GM04503 (cell line): ENCODE results near the gene ZNF385C.

Source experiments
- DNase-seq: peaks from one replicate; pipeline ENCODE4 v3.0.0-alpha.2; 2012; ENCODE audit warnings: low read depth

Gene ZNF385C

GRCh38 chr17:42125565-42125964 is 27.3 kb upstream of the ZNF385C start:
- no peak for DNase-seq

GRCh38 chr17:42124256-42124655 is 26.0 kb upstream of the ZNF385C start:
- no peak for DNase-seq

- DNase-seq: no peak
Observed at GRCh38 chr17:42122371-42123303, 24.4 kb upstream of the ZNF385C start, which contains the start of gene HSPB9. Gene HSPB9, plus strand, starts transcription at chr17:42122804. Its CDS starts 47 bp downstream, at chr17:42122851.

GRCh38 chr17:42120770-42121769 is 22.8 kb upstream of the ZNF385C start, which contains the start of gene KAT2A:
Gene KAT2A, minus strand, starts transcription at chr17:42121367. Its CDS starts 63 bp downstream, at chr17:42121304.
- no peak for DNase-seq

- no peak for DNase-seq
Observed at GRCh38 chr17:42120161-42120769, 22.0 kb upstream of the ZNF385C start.

- DNase-seq: no peak
Observed at GRCh38 chr17:42119301-42119700, 21.0 kb upstream of the ZNF385C start.

- no peak for DNase-seq
Observed at GRCh38 chr17:42118545-42118944, 20.3 kb upstream of the ZNF385C start.

- DNase-seq: no peak
Observed at GRCh38 chr17:42118126-42118510, 19.8 kb upstream of the ZNF385C start.

- DNase-seq: no peak
Observed at GRCh38 chr17:42117397-42118125, 19.3 kb upstream of the ZNF385C start.

- DNase-seq: no peak
Observed at GRCh38 chr17:42116705-42117396, 18.6 kb upstream of the ZNF385C start.

GRCh38 chr17:42114118-42114517 is 15.8 kb upstream of the ZNF385C start:
- no peak for DNase-seq

GRCh38 chr17:42113293-42114069 is 15.2 kb upstream of the ZNF385C start:
- DNase-seq: no peak

- DNase-seq: no peak
Observed at GRCh38 chr17:42112552-42113176, 14.4 kb upstream of the ZNF385C start, which contains the start of gene DHX58. Gene DHX58, minus strand, starts transcription at chr17:42112714. Its CDS starts 822 bp downstream, at chr17:42111892.

- DNase-seq: no peak
Observed at GRCh38 chr17:42111871-42112551, 13.7 kb upstream of the ZNF385C start.

- DNase-seq: no peak
Observed at GRCh38 chr17:42111265-42111636, 13.0 kb upstream of the ZNF385C start.

GRCh38 chr17:42110301-42111264 is 12.3 kb upstream of the ZNF385C start:
- DNase-seq: no peak

- no peak for DNase-seq
Observed at GRCh38 chr17:42109086-42109485, 10.8 kb upstream of the ZNF385C start.
